Regular cardiac myocyte (primary cell): ENCODE data around the gene TUBGCP4. TPM values are rescaled to one million over a fixed set of nuclear protein-coding genes. Genes with fewer than 3 reads are reported as not detected.

Experiments used
- total RNA-seq: library from RNA; depleted of rRNA; stranded (reverse); fragments of >200 nt; gene quantifications from 2 replicates; pipeline ENCODE4 v1.2.3, GENCODE V29; 2014

The TUBGCP4 gene, protein sequence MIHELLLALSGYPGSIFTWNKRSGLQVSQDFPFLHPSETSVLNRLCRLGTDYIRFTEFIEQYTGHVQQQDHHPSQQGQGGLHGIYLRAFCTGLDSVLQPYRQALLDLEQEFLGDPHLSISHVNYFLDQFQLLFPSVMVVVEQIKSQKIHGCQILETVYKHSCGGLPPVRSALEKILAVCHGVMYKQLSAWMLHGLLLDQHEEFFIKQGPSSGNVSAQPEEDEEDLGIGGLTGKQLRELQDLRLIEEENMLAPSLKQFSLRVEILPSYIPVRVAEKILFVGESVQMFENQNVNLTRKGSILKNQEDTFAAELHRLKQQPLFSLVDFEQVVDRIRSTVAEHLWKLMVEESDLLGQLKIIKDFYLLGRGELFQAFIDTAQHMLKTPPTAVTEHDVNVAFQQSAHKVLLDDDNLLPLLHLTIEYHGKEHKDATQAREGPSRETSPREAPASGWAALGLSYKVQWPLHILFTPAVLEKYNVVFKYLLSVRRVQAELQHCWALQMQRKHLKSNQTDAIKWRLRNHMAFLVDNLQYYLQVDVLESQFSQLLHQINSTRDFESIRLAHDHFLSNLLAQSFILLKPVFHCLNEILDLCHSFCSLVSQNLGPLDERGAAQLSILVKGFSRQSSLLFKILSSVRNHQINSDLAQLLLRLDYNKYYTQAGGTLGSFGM
- total RNA-seq, result 12.1 and 12.5 TPM in 2 replicates

DNA sequence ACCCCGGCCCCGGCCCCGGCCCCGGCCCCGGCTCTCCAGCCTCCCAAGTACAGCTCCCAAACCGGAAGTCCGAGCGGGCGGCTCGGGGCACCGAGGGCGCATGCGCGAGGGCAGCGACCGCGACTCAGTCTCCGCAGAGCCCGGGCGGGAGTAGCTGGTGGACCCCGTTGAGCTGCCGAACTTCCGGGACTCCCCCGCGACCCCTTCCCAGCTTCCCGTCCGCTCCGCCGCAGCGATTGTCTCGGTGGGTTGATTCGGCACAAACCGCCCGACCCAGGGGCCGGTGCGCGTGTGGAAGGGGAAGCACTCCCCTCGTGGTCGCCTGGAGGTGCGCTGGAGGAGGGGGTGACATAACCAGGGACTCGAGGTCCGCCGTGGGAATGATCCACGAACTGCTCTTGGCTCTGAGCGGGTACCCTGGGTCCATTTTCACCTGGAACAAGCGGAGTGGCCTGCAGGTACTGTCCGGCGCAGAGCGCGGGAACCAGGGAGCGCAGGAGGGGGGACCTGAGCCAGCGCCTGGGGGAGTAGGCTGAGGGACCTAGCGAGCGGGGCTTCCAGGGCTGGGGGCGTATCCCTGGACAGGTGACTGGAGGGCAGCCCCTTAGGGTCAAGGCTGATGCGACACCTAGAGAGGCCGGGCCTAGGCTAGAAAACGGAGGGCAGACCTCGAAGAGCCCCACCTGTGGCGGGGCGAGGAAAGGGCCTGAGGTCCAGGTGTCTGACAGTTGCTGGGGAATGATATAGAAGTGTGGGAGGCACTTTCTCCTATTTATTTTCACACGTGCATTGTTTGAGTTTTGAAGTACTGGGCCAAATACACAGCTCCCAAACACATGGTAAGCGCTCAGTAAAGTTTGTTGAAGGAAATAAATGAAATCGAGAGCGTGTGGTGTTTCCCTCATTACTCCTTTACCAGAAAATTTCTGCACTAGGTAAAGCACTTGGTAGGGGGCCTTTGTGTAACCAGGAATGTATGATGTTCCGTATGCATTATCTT, at the start of gene TUBGCP4, which contains the start of gene ZSCAN29:
Gene TUBGCP4, plus strand, starts transcription at position 127 of the 1,000 bp plus-strand sequence. Its CDS starts 254 bp downstream, at position 381.
Gene ZSCAN29, minus strand, starts transcription at position 69 of the 1,000 bp plus-strand sequence. CDS start 1,130 bp downstream, outside the sequence.

DNA sequence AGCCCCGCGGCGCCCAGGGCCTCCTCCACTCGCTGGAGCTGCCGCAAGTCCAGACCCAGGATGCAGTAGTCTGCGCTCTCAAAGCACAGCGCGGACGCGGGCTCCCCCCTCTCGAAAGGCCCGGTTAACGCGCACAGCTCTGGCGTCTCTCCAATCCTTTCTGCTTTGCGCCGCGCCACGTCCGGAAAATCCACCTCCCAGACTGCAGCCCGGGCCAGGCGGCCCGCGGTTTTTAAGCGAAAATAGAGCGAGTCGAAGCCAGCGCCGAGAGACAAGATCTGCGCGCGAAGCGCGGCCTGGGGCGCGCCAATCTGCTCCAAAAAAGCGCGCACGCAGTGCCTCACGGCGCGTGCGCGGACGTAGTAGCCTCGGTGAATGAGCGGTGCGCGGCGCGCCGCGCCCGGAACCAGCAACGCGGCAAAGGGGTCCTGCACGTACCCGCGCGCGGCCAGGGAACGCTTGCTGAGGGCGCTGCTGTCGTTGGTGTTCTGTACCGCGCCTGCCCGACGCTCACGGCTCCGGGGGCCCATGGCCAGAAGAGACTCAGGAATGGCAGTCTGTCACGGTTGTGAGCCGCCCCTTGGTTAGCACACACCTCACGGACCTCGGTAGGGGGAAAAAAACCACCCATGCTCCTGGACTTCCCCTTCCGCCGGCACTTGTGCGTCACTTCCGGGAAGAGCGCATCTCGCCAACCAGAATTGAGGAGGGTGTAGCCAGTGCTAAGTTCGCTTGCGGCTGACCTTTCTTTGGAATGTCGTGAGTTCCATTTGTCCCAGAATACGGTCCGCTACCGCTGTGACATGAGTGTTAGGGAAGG, 40.7 kb upstream of the TUBGCP4 start, which contains the start of gene LCMT2:
Gene LCMT2, minus strand, starts transcription at position 614 of the 820 bp plus-strand sequence. Its CDS starts 84 bp downstream, at position 530.

Other genes starting within 250 kb of the TUBGCP4 start
- 12.7 and 18.9 TPM in 2 replicates for gene TMEM62, start 237.5 kb upstream of the TUBGCP4 start, total RNA-seq
- 92.2 and 97.2 TPM in 2 replicates for gene CCNDBP1, start 185.7 kb upstream of the TUBGCP4 start, total RNA-seq
- not detected in 2 replicates for gene EPB42, start 150.1 kb upstream of the TUBGCP4 start, total RNA-seq
- gene TGM5, start 104.2 kb upstream of the TUBGCP4 start, total RNA-seq, result not detected in 2 replicates
- not detected in 2 replicates for gene TGM7, start 68.8 kb upstream of the TUBGCP4 start, total RNA-seq
- gene LCMT2, start 40.5 kb upstream of the TUBGCP4 start, total RNA-seq, result 7.0 and 12.3 TPM in 2 replicates
- 15.5 and 17.4 TPM in 2 replicates for gene ZSCAN29, start 58 bp upstream of the TUBGCP4 start, total RNA-seq
- 75.3 and 76.1 TPM in 2 replicates for gene TP53BP1, start 122.1 kb downstream of the TUBGCP4 start, total RNA-seq
- gene MAP1A, start 146.5 kb downstream of the TUBGCP4 start, total RNA-seq, result 39.5 and 44.3 TPM in 2 replicates
- gene PPIP5K1, start 219.1 kb downstream of the TUBGCP4 start, total RNA-seq, result 16.1 and 61.7 TPM in 2 replicates
- 0.85 TPM in 1 of 2 replicates, not detected in the other for gene CKMT1B, start 222.9 kb downstream of the TUBGCP4 start, total RNA-seq
- gene STRC, start 247.7 kb downstream of the TUBGCP4 start, total RNA-seq, result 0.28 TPM in 1 of 2 replicates, not detected in the other